Activated B cell treated with CpG ODN at 0.5 μM for 24 hours (primary cell): ENCODE data around the gene ZC3H12A. TPM values are rescaled to one million over a fixed set of nuclear protein-coding genes. Genes with fewer than 3 reads are reported as not detected.

Experiments used
- ATAC-seq: fragments of 200-7000 bp; cut with Tn5 transposase; one replicate; pipeline ENCODE4 v1.10.0; 2021; ENCODE audit warnings: low read depth, mild to moderate bottlenecking, moderate library complexity
- CTCF ChIA-PET: fragments of 350-600 bp; sonication (Branson Sonifier 250); formaldehyde crosslinking; loops from one replicate; lab custom pipeline; 2021; ENCODE audit warnings: antibody characterized with exemption; lab: Charles Lee
- POLR2A ChIA-PET: fragments of 350-600 bp; sonication (Branson Sonifier 250); formaldehyde crosslinking; loops from one replicate; lab custom pipeline; 2021; ENCODE audit warnings: antibody characterized with exemption; lab: Charles Lee
- DNase-seq: peaks from one replicate; pipeline ENCODE4 v3.0.0; 2022
- H3K27ac Mint-ChIP-seq: one replicate; pipeline ENCODE4 v1.8.0; 2020; ENCODE audit warnings: mixed read lengths
- H3K27me3 Mint-ChIP-seq: one replicate; pipeline ENCODE4 v1.8.0; 2021; ENCODE audit warnings: mixed read lengths
- H3K36me3 Mint-ChIP-seq: one replicate; pipeline ENCODE4 v1.8.0; 2021; ENCODE audit warnings: low read depth, mixed read lengths
- H3K4me1 Mint-ChIP-seq: one replicate; pipeline ENCODE4 v1.8.0; 2021; ENCODE audit warnings: mixed read lengths
- H3K4me3 Mint-ChIP-seq: one replicate; pipeline ENCODE4 v1.8.0; 2020; ENCODE audit warnings: mild to moderate bottlenecking, mixed read lengths
- H3K9me3 Mint-ChIP-seq: one replicate; pipeline ENCODE4 v1.8.0; 2020; ENCODE audit warnings: mixed read lengths
- CTCF ChIP-seq: fragments of 200-600 bp; IDR thresholded peaks from one replicate; pipeline ENCODE4 v1.8.0; 2022; ENCODE audit warnings: antibody characterized with exemption, mild to moderate bottlenecking
- intact Hi-C: fragments of 100-400 bp; cut with micrococcal nuclease; formaldehyde crosslinking; loops from one replicate; pipeline ENCODE4 v1.15.1; 2024
- total RNA-seq: library from RNA; stranded (reverse); gene quantifications from 2 replicates; pipeline ENCODE4 v1.2.3, GENCODE V29; 2022

ZC3H12A gene
- total RNA-seq, 1 donor from 2014 or later = 145 TPM

GRCh38 chr1:37476460-37477197 is 2.2 kb downstream of the ZC3H12A start:
- POLR2A ChIA-PET = interaction anchor here (0.6 to 7.9 kb wide), 20 partner anchors 8 to 1090 kb away, joined by 3 to 132 read pairs (median 4); partner anchors contain the start of genes CDCA8, GNL2, MEAF6 and MRPS15
- no peak for TF ChIP-seq CTCF
- DNase-seq (no peak), ATAC-seq (no peak)
- intact Hi-C loops = loop anchor here (1.0 to 10.0 kb wide), 6 partner anchors 121 to 1628 kb away; partner anchors contain the start of genes C1orf122, GNL2, RRAGC and THRAP3
- peaks cover 65% of the 10 kb centered on the region for H3K36me3 Mint-ChIP-seq
- H3K27ac Mint-ChIP-seq = peak overlapping the region; percentile 92
- no peaks in the 10 kb centered on the region for H3K9me3 Mint-ChIP-seq
- H3K27me3 Mint-ChIP-seq = peaks cover 4% of the 10 kb centered on the region
- peak overlapping the region; percentile 99 for H3K4me3 Mint-ChIP-seq
- CTCF ChIA-PET = interaction anchor here (0.8 to 10.1 kb wide), 3 partner anchors 11 to 38 kb away, joined by 4 to 124 read pairs (median 32); partner anchors contain the start of gene MEAF6
- peaks cover 61% of the 10 kb centered on the region for H3K4me1 Mint-ChIP-seq

- no peak for TF ChIP-seq CTCF
- Mint-ChIP-seq H3K4me3 (peak overlapping the region; percentile 99), H3K9me3 (no peaks in the 10 kb centered on the region), H3K27ac (peak overlapping the region; percentile 92), H3K4me1 (peaks cover 66% of the 10 kb centered on the region), H3K27me3 (no peaks in the 10 kb centered on the region), H3K36me3 (peaks cover 72% of the 10 kb centered on the region)
- DNase-seq (peak; percentile 81), ATAC-seq (peak; percentile 62)
- CTCF ChIA-PET = interaction anchor here (0.8 to 10.1 kb wide), 3 partner anchors 11 to 37 kb away, joined by 4 to 124 read pairs (median 32); partner anchors contain the start of gene MEAF6
- intact Hi-C loops = loop anchor here (1.0 to 10.0 kb wide), 6 partner anchors 120 to 1627 kb away; partner anchors contain the start of genes C1orf122, GNL2, RRAGC and THRAP3
- POLR2A ChIA-PET = interaction anchor here (0.8 to 7.9 kb wide), 17 partner anchors 9 to 1091 kb away, joined by 3 to 132 read pairs (median 4); partner anchors contain the start of genes CDCA8, GNL2, MEAF6 and MRPS15
Observed at GRCh38 chr1:37477198-37477931, 3.0 kb downstream of the ZC3H12A start.

GRCh38 chr1:37477946-37478345 is 3.6 kb downstream of the ZC3H12A start:
- ChIA-PET POLR2A (interaction anchor here (0.9 to 7.9 kb wide), 14 partner anchors 8 to 1091 kb away, joined by 3 to 132 read pairs (median 7); partner anchors contain the start of genes C1orf122, CDCA8, GNL2 and MRPS15), CTCF (interaction anchor here (5.2 to 10.1 kb wide), 2 partner anchors 10 to 22 kb away, joined by 32 to 124 read pairs; no protein-coding TSS in a partner anchor)
- no peak for TF ChIP-seq CTCF
- intact Hi-C loops = loop anchor here (1.0 to 10.0 kb wide), 6 partner anchors 119 to 1627 kb away; partner anchors contain the start of genes C1orf122, GNL2, RRAGC and THRAP3
- ATAC-seq (no peak), DNase-seq (no peak)
- H3K36me3 Mint-ChIP-seq = peaks cover 77% of the 10 kb centered on the region
- H3K4me1 Mint-ChIP-seq = peaks cover 67% of the 10 kb centered on the region
- no peaks in the 10 kb centered on the region for H3K9me3 Mint-ChIP-seq
- H3K27me3 Mint-ChIP-seq = no peaks in the 10 kb centered on the region
- peak overlapping the region; percentile 99 for H3K4me3 Mint-ChIP-seq
- H3K27ac Mint-ChIP-seq = peak overlapping the region; percentile 92

GRCh38 chr1:37478451-37478881 is 4.1 kb downstream of the ZC3H12A start:
- H3K4me1 Mint-ChIP-seq = peaks cover 62% of the 10 kb centered on the region

More at GRCh38 chr1:37478451-37478881, 4.1 kb downstream of the ZC3H12A start:
- Mint-ChIP-seq H3K9me3 (no peaks in the 10 kb centered on the region), H3K36me3 (peaks cover 82% of the 10 kb centered on the region), H3K27ac (peak overlapping the region; percentile 92), H3K4me3 (peak overlapping the region; percentile 99), H3K27me3 (no peaks in the 10 kb centered on the region)
- POLR2A ChIA-PET = interaction anchor here (0.7 to 7.9 kb wide), 17 partner anchors 8 to 1939 kb away, joined by 3 to 132 read pairs (median 7); partner anchors contain the start of genes C1orf122, CDCA8, GNL2 and MEAF6
- TF ChIP-seq CTCF = no peak
- CTCF ChIA-PET = interaction anchor here (1.3 to 10.1 kb wide), 3 partner anchors 9 to 36 kb away, joined by 6 to 124 read pairs (median 32); partner anchors contain the start of gene MEAF6
- no peak for ATAC-seq
- no peak for DNase-seq
- intact Hi-C loops = loop anchor here (5.0 to 10.0 kb wide), 4 partner anchors 119 to 1626 kb away; partner anchors contain the start of genes C1orf122, GNL2, THRAP3 and YRDC
